SK-N-MC (cell line): Measurements from ENCODE around the gene ORC6.

ENCODE experiments used
- DNase-seq: peaks from one replicate; pipeline ENCODE4 v3.0.0-alpha.2; 2011; ENCODE audit warnings: low read depth, low spot score
- H3K27ac ChIP-seq: fragments of 200-600 bp; sonication (generic); 2 replicates; pipeline ENCODE4 v1.5.1; 2016; ENCODE audit warnings: mixed run types
- H3K36me3 ChIP-seq: fragments of 200-600 bp; sonication (generic); 2 replicates; pipeline ENCODE4 v1.6.1; 2017; ENCODE audit warnings: antibody characterized with exemption, low read length, mixed read lengths; ENCODE audit not compliant: insufficient read depth
- H3K4me3 ChIP-seq: fragments of 200-600 bp; sonication (generic); 2 replicates; pipeline ENCODE4 v1.5.1; 2016
- H3K9ac ChIP-seq: fragments of 200-600 bp; sonication (generic); 2 replicates; pipeline ENCODE4 v1.8.0; 2017; ENCODE audit warnings: mixed run types, mixed read lengths; ENCODE audit not compliant: insufficient read length
- H3K9me3 ChIP-seq: fragments of 200-600 bp; sonication (generic); 2 replicates; pipeline ENCODE4 v1.6.1; 2017; ENCODE audit warnings: low read depth, mild to moderate bottlenecking, antibody characterized with exemption, low read length, moderate library complexity, mixed read lengths
- EZH2 ChIP-seq: fragments of 200-600 bp; sonication (generic); IDR thresholded peaks from one replicate; pipeline ENCODE4 v1.6.1; 2017; ENCODE audit warnings: antibody characterized with exemption
- FOXP2 ChIP-seq: optimal IDR thresholded peaks from 2 replicates; pipeline ENCODE3; 2011; ENCODE audit warnings: mild to moderate bottlenecking, moderate library complexity; ENCODE audit not compliant: insufficient read depth; ENCODE audit errors: extremely low read length, control extremely low read depth
- POLR2AphosphoS5 ChIP-seq: IDR thresholded peaks from 2 replicates; pipeline ENCODE4 v1.6.1; 2012; ENCODE audit warnings: mild to moderate bottlenecking, low read depth, low read length, borderline replicate concordance

The ORC6 gene

GRCh38 chr16:46713634-46714033 lies 24.2 kb downstream of the ORC6 start:
- Histone ChIP-seq H3K36me3 (no peaks in the 10 kb centered on the region), H3K9ac (no peak overlapping the region), H3K27ac (no peak overlapping the region), H3K4me3 (no peak overlapping the region), H3K9me3 (no peaks in the 10 kb centered on the region)
- no peak for TF ChIP-seq EZH2
- DNase-seq, result no peak

- no peak for TF ChIP-seq FOXP2
- TF ChIP-seq POLR2AphosphoS5, result no peak
- no peak for TF ChIP-seq EZH2
- no peak overlapping the region for H3K4me3 ChIP-seq
- no peaks in the 10 kb centered on the region for H3K36me3 ChIP-seq
- DNase-seq, result no peak
- H3K9ac ChIP-seq, result no peak overlapping the region
- H3K27ac ChIP-seq, result no peak overlapping the region
- H3K9me3 ChIP-seq, result no peaks in the 10 kb centered on the region
These were observed 25.5 kb downstream of the ORC6 start for GRCh38 chr16:46714797-46715591.

GRCh38 chr16:46715769-46716305 lies 26.4 kb downstream of the ORC6 start:
- no peaks in the 10 kb centered on the region for H3K9me3 ChIP-seq
- no peak for DNase-seq
- no peak overlapping the region for H3K9ac ChIP-seq
- no peak overlapping the region for H3K27ac ChIP-seq
- TF ChIP-seq EZH2 (no peak), POLR2AphosphoS5 (no peak), FOXP2 (no peak)
- H3K36me3 ChIP-seq, result no peaks in the 10 kb centered on the region
- no peak overlapping the region for H3K4me3 ChIP-seq

GRCh38 chr16:46717692-46718091 lies 28.2 kb downstream of the ORC6 start:
- no peak for DNase-seq
- Histone ChIP-seq H3K9me3 (no peaks in the 10 kb centered on the region), H3K27ac (no peak overlapping the region), H3K4me3 (no peak overlapping the region), H3K36me3 (no peaks in the 10 kb centered on the region), H3K9ac (no peak overlapping the region)
- TF ChIP-seq POLR2AphosphoS5, result no peak
- TF ChIP-seq EZH2, result no peak
- no peak for TF ChIP-seq FOXP2

GRCh38 chr16:46718214-46718613 lies 28.8 kb downstream of the ORC6 start:
- no peaks in the 10 kb centered on the region for H3K36me3 ChIP-seq
- H3K4me3 ChIP-seq, result no peak overlapping the region
- no peak overlapping the region for H3K27ac ChIP-seq
- TF ChIP-seq POLR2AphosphoS5, result no peak
- no peak for TF ChIP-seq FOXP2
- TF ChIP-seq EZH2, result no peak
- H3K9ac ChIP-seq, result no peak overlapping the region
- H3K9me3 ChIP-seq, result no peaks in the 10 kb centered on the region
- no peak for DNase-seq

- TF ChIP-seq EZH2 (no peak), POLR2AphosphoS5 (no peak), FOXP2 (no peak)
- Histone ChIP-seq H3K4me3 (no peak overlapping the region), H3K9me3 (no peaks in the 10 kb centered on the region), H3K9ac (no peak overlapping the region), H3K36me3 (no peaks in the 10 kb centered on the region), H3K27ac (no peak overlapping the region)
- DNase-seq, result no peak
These were observed 30.1 kb downstream of the ORC6 start for GRCh38 chr16:46719528-46719927.

GRCh38 chr16:46720619-46721018 lies 31.2 kb downstream of the ORC6 start:
- H3K36me3 ChIP-seq, result no peaks in the 10 kb centered on the region
- no peak for DNase-seq
- no peaks in the 10 kb centered on the region for H3K9me3 ChIP-seq
- no peak overlapping the region for H3K9ac ChIP-seq
- H3K27ac ChIP-seq, result no peak overlapping the region
- TF ChIP-seq POLR2AphosphoS5 (no peak), EZH2 (no peak), FOXP2 (no peak)
- no peak overlapping the region for H3K4me3 ChIP-seq

GRCh38 chr16:46721885-46722284 lies 32.4 kb downstream of the ORC6 start:
- no peak overlapping the region for H3K4me3 ChIP-seq
- H3K9me3 ChIP-seq, result no peaks in the 10 kb centered on the region
- no peak overlapping the region for H3K27ac ChIP-seq
- DNase-seq, result no peak
- TF ChIP-seq FOXP2, result no peak
- no peak for TF ChIP-seq POLR2AphosphoS5
- no peak for TF ChIP-seq EZH2
- H3K36me3 ChIP-seq, result no peaks in the 10 kb centered on the region
- no peak overlapping the region for H3K9ac ChIP-seq

GRCh38 chr16:46727184-46727583 lies 37.7 kb downstream of the ORC6 start:
- no peaks in the 10 kb centered on the region for H3K9me3 ChIP-seq
- no peak overlapping the region for H3K4me3 ChIP-seq
- TF ChIP-seq FOXP2 (no peak), POLR2AphosphoS5 (no peak), EZH2 (no peak)
- DNase-seq, result no peak
- H3K36me3 ChIP-seq, result no peaks in the 10 kb centered on the region
- H3K27ac ChIP-seq, result no peak overlapping the region
- H3K9ac ChIP-seq, result no peak overlapping the region
